Measurements from ENCODE around the gene SYT1. TPM values are rescaled to one million over a fixed set of nuclear protein-coding genes. Genes with fewer than 3 reads are reported as not detected.

Gene SYT1
- polyA plus RNA-seq, 3 donors = 0.72 TPM; not detected in 2

- no peak overlapping the region for H3K9ac ChIP-seq (ENCODE audit: insufficient read depth, low read length, poor library complexity, severe bottlenecking)
- H3K27me3 ChIP-seq (ENCODE audit: control insufficient read depth in 2 of 2, insufficient read depth in 2 of 2, low read length in 2 of 2) = no peaks in the 10 kb centered on the region
- WGBS (ENCODE audit: insufficient coverage) = no CpG with 5 or more reads among the region's 3 CpGs
- no peak overlapping the region for H3K27ac ChIP-seq (ENCODE audit: low read depth in 1 of 2, low read length in 2 of 2)
- no peak overlapping the region for H3K27ac Mint-ChIP-seq
- no peak for TF ChIP-seq CTCF (IDR thresholded peaks at IDR 0.05)
- no peaks in the 10 kb centered on the region for H3K36me3 ChIP-seq (replicated peaks in 1 of 2; ENCODE audit: control insufficient read depth in 1 of 2, insufficient read depth in 2 of 2, low read length in 2 of 2)
- H3K4me1 Mint-ChIP-seq = no peaks in the 10 kb centered on the region
- DNase-seq = no peak
- no peak overlapping the region for H3K4me2 ChIP-seq (replicated peaks; ENCODE audit: extremely low read depth, low read length, poor library complexity, severe bottlenecking)
- H3K4me3 Mint-ChIP-seq = no peak overlapping the region
- intact Hi-C loops (cut with micrococcal nuclease) = no loop called here
- H3K4me1 ChIP-seq (ENCODE audit: control insufficient read depth in 1 of 2, insufficient read depth in 2 of 2, low read length in 2 of 2) = no peaks in the 10 kb centered on the region
- H3K27me3 Mint-ChIP-seq (ENCODE audit: low read depth in 3 of 3) = peaks cover 0 to 1% (median 0%) of the 10 kb centered on the region in 3 donors
- H3K36me3 Mint-ChIP-seq = no peaks in the 10 kb centered on the region
- H3K9me3 Mint-ChIP-seq = peaks cover 0 to 8% (median 3%) of the 10 kb centered on the region in 7 donors
- H4K20me1 ChIP-seq (ENCODE audit: insufficient read depth, low read length) = no peaks in the 10 kb centered on the region
- no peak overlapping the region for H3K4me3 ChIP-seq (replicated peaks in 1 of 3; ENCODE audit: low read depth in 2 of 3, low read length in 3 of 3)
- peaks cover 7 to 8% of the 10 kb centered on the region in 2 donors for H3K9me3 ChIP-seq (replicated peaks in 1 of 2; ENCODE audit: control insufficient read depth in 1 of 2, insufficient read depth in 1 of 2, low read length in 2 of 2)
- no peaks in the 10 kb centered on the region for H3K79me2 ChIP-seq (ENCODE audit: insufficient read depth, low read length)
- no peak overlapping the region for H2AFZ ChIP-seq (ENCODE audit: insufficient read depth, low read depth, low read length, poor library complexity, severe bottlenecking)
Measured at GRCh38 chr12:79227646-79228045, 363.1 kb downstream of the SYT1 start.

GRCh38 chr12:79233341-79233781 lies 368.8 kb downstream of the SYT1 start:
- no peak for DNase-seq
- Mint-ChIP-seq H3K36me3 (no peaks in the 10 kb centered on the region), H3K27me3 (ENCODE audit: low read depth in 3 of 3) (no peaks in the 10 kb centered on the region), H3K9me3 (peaks cover 0 to 1% (median 0%) of the 10 kb centered on the region in 7 donors), H3K4me3 (no peak overlapping the region), H3K4me1 (no peaks in the 10 kb centered on the region), H3K27ac (no peak overlapping the region)
- no peaks in the 10 kb centered on the region for H4K20me1 ChIP-seq (ENCODE audit: insufficient read depth, low read length)
- no peaks in the 10 kb centered on the region for H3K9me3 ChIP-seq (replicated peaks in 1 of 2; ENCODE audit: control insufficient read depth in 1 of 2, insufficient read depth in 1 of 2, low read length in 2 of 2)
- no peak for TF ChIP-seq CTCF (IDR thresholded peaks at IDR 0.05)
- H3K36me3 ChIP-seq (replicated peaks in 1 of 2; ENCODE audit: control insufficient read depth in 1 of 2, insufficient read depth in 2 of 2, low read length in 2 of 2) = no peaks in the 10 kb centered on the region
- H3K9ac ChIP-seq (ENCODE audit: insufficient read depth, low read length, poor library complexity, severe bottlenecking) = no peak overlapping the region
- H3K79me2 ChIP-seq (ENCODE audit: insufficient read depth, low read length) = no peaks in the 10 kb centered on the region
- WGBS (ENCODE audit: insufficient coverage) = 0% methylated on average over 3 of the region's 7 CpGs
- H3K27me3 ChIP-seq (ENCODE audit: control insufficient read depth in 2 of 2, insufficient read depth in 2 of 2, low read length in 2 of 2) = no peaks in the 10 kb centered on the region
- no peak overlapping the region for H2AFZ ChIP-seq (ENCODE audit: insufficient read depth, low read depth, low read length, poor library complexity, severe bottlenecking)
- H3K4me3 ChIP-seq (replicated peaks in 1 of 3; ENCODE audit: low read depth in 2 of 3, low read length in 3 of 3) = no peak overlapping the region
- no peak overlapping the region for H3K27ac ChIP-seq (ENCODE audit: low read depth in 1 of 2, low read length in 2 of 2)
- intact Hi-C loops (cut with micrococcal nuclease) = no loop called here
- no peaks in the 10 kb centered on the region for H3K4me1 ChIP-seq (ENCODE audit: control insufficient read depth in 1 of 2, insufficient read depth in 2 of 2, low read length in 2 of 2)
- H3K4me2 ChIP-seq (replicated peaks; ENCODE audit: extremely low read depth, low read length, poor library complexity, severe bottlenecking) = no peak overlapping the region

Data from CD14-positive monocyte (primary cell).